Coronary artery (tissue), 2 donors: Measurements from ENCODE around the gene TREM1.

Source experiments
- DNase-seq: peaks from one replicate; pipeline ENCODE4 v3.0.0-alpha.2; 2017; ENCODE audit warnings: low spot score
- H3K27ac ChIP-seq, 2 donors: fragments of 200-600 bp; sonication (generic); one replicate each; pipeline ENCODE4 v1.5.1; 2016 to 2019
- H3K4me3 ChIP-seq: fragments of 200-600 bp; sonication (generic); 2 replicates; pipeline ENCODE4 v1.5.1; 2016; ENCODE audit warnings: mild to moderate bottlenecking, moderate library complexity
- CTCF ChIP-seq: fragments of 200-600 bp; sonication (generic); IDR thresholded peaks from one replicate; pipeline ENCODE4 v1.5.1; 2019; ENCODE audit warnings: antibody characterized with exemption

TREM1 gene

GRCh38 chr6:41280381-41281057 is 6.0 kb downstream of the TREM1 start:
- Histone ChIP-seq H3K27ac (peak overlapping the region in 1 of 2 donors; percentile 32), H3K4me3 (no peak overlapping the region)
- DNase-seq: no peak
- no peak for TF ChIP-seq CTCF

GRCh38 chr6:41278699-41279405 is 7.6 kb downstream of the TREM1 start:
- H3K4me3 ChIP-seq: no peak overlapping the region
- no peak for TF ChIP-seq CTCF
- no peak for DNase-seq
- H3K27ac ChIP-seq: no peak overlapping the region

- Histone ChIP-seq H3K4me3 (no peak overlapping the region), H3K27ac (no peak overlapping the region)
- no peak for DNase-seq
- no peak for TF ChIP-seq CTCF
Observed at GRCh38 chr6:41277605-41278004, 8.9 kb downstream of the TREM1 start.

GRCh38 chr6:41275489-41275888 is 11.0 kb downstream of the TREM1 start:
- no peak for DNase-seq
- Histone ChIP-seq H3K27ac (no peak overlapping the region), H3K4me3 (no peak overlapping the region)
- no peak for TF ChIP-seq CTCF

GRCh38 chr6:41274256-41274655 is 12.2 kb downstream of the TREM1 start:
- no peak for DNase-seq
- no peak for TF ChIP-seq CTCF
- Histone ChIP-seq H3K27ac (peak overlapping the region in 1 of 2 donors; percentile 3), H3K4me3 (no peak overlapping the region)

- no peak for TF ChIP-seq CTCF
- Histone ChIP-seq H3K4me3 (no peak overlapping the region), H3K27ac (no peak overlapping the region)
- no peak for DNase-seq
Observed at GRCh38 chr6:41273714-41274113, 12.8 kb downstream of the TREM1 start.
